Ureter (tissue), 1 donor: ENCODE results near the gene PAX5. TPM values are rescaled to one million over a fixed set of nuclear protein-coding genes. Genes with fewer than 3 reads are reported as not detected.

Experiments
- DNase-seq: peaks from one replicate; pipeline ENCODE4 v3.0.0-alpha.2; 2020; ENCODE audit warnings: low spot score
- total RNA-seq: library from RNA; stranded (reverse); gene quantifications from one replicate; pipeline ENCODE4 v1.2.4, GENCODE V29; 2023
- donor health status: DM: yes; HTN: yes; CAD: no.

PAX5 gene
- total RNA-seq, 1 donor from 2014 or later: not detected

DNA sequence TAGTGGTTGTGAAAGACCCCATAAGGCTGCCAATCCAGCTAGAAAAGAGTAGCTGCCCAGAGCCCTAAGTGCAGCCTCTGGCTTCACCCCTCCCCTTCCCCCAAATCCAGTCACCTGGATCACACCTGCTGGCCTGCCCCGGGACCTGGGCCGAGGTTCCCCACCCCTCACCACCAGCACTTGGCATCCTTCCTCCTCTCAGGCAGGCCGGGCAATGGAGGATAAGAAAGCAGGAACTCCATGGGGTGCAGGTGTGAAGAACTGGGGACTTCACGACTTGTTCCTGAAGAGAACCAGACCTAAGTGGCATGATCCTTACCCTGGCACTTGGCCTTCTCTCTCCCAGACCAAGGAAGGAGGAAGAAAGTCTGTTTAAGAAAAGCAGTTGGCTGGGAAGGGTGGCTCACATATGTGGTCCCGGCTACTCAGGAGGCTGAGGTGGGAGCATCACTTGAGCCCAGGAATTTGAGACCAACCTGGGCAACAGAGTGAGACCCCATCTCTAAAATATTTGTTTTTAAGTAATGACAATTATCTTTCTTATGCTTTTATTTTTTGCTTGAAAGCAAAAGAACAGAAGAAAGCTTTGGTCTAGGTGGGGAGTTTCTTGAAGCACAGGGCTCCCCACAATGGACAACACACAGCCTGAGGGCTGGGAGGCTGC lies 131.1 kb downstream of the PAX5 start:
- DNase-seq: no peak

DNA sequence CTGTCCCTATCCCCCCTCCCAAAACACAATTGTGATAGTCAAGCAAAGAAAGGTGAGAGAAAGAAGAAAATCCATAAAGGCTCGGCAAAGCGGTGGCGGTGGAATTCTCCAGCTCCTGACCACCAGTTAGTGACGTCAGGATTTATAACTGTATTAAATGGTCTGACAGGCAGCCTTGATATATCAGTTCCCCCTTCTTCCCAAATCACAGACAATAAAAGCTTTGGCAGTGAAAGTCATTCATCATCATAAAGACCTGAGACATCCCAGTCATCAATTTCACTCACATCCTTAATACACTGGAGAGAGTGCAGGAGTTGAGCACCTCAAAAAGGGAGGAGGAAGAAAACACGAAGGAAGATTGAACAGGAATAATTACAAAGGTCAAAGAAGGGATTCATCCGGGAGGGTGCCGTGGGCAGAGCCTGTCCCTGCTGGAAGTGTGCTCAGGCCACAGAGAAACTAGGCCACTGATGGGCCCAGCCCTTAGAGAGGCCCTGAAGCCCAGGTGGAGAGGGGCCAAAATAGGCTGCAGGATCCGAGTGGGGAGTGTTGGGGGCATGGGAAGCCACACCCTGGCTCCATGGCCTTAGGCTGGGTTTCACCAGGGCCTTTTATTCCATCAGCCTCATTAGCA lies 131.9 kb downstream of the PAX5 start:
- no peak for DNase-seq

DNA sequence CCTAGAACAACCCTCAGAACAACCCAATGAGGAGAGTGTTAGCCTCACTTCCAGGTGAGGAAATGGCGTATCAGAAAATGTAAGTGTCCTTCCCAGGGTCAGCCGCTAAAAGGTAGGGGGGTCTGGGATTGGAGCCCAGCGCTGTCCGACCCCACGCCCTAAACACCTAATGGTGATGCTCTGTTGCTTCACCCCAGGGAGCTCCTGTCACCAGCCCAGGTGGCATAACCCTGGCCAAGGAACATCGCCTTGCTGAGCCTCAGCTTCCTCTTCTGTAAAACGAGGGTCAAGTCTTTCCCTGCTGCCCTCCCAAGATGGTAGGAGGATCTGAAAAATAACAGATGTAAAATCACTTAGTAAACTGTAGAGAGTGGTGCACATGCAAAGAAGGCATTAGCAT lies 132.5 kb downstream of the PAX5 start:
- DNase-seq: no peak

DNA sequence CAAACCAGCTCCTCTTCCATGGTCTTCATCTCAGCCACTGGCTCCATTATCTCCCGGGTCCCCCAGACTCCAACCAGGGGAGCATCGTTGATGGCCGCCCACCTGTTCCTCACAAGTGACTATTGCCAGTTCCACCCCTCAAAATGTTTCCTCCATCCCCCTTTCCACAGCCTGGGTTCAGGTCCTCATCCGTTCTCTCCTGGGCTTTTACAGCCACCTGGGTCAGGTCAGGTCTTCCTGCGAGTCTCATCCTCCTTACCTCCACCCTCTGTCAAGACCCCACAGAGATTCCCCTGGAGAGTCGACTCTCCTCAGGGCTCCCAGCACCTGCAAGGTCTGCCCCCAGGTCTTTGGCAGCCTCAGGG lies 133.2 kb downstream of the PAX5 start:
- no peak for DNase-seq

DNA sequence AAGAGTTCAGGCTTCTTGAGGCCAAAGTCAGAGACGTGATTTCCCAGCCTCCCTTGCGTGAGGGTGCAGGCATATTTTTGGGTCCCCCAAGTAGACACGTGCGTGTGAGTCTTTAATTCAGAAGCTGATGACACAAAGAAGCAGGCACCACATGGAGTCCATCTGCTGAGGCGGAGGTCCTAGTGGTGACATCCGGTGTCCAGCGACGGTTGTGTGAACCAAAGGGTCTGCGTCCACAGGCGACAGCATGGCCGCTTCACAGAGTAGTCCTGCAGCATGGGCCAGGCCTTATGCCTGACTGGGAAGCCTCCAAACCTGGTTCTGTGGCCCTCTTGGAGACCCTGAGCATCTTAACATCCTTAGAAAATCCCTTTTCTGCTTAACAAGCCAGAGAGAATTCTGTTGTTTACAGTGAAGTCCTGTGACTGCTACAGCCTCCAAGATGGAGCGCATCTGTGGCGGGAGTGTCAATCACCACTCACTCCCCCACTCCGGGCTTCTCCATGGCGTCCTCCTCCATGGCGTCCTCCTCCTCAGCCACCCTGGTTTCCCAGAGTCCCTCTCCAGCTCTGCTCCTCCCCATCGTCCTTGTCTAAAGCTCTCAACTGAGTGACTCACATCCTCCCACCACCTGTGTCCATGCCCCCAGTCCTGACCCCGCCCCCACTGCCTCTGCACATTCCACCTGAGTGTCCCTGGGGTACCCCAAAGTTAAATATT lies 133.8 kb downstream of the PAX5 start:
- no peak for DNase-seq

DNA sequence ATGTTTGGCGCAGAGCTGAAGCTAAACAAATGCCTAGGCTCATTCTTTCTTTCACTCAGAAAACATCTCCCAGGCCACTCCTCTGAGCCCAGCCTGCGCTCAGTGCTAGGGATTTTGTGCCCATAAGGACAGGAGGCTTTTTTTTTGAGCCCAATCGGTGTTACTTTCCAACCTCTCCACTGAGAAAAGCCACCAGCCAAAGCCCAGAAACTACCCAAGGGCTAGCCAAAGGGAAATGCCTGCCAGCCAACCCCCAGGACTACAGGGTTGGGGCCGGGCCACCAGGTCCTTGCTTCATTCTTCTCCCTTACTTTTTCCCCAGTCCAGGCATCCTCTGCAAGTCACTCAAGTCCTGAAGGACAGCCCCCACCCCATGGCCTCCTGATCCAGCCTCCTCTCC lies 134.7 kb downstream of the PAX5 start:
- DNase-seq: no peak

DNA sequence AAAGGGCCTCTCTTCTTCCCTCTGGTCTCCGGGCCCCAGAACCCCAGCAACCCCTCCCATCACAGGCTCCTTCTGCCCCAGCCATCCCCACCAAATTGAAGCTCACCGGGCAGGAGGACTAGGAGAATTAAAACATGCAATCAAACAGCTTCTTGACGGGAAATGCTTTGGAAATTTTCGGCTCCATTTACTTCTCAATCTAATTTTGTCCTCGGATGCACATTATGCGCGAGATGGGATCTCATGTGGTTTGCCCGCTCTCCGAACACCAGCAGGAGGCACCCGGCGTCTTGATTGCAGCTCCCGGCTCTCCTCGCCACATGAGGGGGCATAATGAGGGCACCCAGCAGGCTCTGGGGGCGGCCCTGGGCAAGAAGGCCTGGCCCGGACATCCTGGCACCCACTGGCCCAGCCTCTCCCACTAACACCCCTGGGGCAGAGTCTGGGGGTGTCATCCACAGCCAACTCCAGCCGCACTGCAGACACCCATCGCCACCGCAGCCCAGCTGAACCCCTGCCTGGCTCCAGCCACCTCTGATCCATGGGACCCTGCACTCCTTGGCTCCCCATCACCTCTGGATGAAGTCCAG lies 135.5 kb downstream of the PAX5 start:
- DNase-seq: no peak

DNA sequence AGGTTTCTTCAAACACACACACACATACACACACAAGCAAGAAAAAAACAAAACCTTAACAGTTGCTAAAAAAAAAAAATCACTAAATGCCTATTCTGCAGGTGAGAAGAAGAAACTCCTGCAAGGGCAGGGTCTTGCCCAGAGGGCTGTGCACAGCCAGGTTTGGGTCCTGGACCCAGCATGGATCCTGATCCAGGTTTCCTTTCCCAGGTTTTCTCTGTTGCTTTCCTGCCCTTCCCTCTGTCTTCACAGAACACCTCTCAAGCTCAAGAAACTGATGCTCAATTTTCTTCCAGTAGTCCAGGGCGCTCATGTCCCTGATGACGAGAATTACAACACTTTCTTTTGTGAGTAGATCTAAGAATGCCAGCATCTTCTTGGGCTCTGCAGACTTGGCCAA lies 136.6 kb downstream of the PAX5 start:
- DNase-seq: no peak

DNA sequence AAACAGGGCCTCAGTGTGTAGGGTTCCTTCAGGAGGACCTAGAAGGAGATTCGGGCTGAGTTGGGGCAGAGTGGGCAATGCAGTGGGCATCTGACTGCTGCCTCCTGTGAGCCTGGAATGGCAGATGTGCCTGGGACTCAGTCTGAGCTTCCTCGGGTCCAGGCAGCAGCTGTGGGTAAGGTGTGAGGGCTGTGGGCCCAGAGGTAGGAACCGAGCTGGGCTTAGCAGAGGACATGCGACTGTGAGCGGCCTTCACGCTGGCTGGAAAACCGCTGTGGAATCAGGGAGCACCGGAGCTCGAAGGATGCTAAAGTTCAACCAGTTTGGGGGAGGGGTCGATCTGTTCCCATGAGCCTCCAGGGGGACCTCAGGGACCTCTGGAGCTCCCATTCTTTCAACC lies 137.0 kb downstream of the PAX5 start:
- DNase-seq: no peak

DNA sequence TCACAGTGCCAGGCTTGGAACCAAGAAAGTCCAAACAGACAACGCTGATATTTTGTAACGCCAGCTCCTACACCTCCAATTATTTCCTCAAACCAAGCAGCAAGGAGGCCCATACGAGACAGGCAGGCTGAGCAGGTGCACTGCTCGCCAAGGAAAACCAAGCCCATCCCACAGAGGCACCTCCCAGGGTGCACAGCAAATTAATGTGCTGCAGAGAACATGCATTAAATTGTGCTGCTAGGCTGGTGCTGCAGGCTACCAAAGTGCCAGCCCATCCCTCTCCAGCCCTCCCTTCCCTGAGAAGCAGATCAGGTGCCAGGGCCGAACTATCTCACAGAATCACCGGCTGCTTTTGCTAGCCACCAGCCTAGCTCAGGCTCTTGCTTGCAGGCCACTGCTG lies 137.8 kb downstream of the PAX5 start:
- DNase-seq: no peak

DNA sequence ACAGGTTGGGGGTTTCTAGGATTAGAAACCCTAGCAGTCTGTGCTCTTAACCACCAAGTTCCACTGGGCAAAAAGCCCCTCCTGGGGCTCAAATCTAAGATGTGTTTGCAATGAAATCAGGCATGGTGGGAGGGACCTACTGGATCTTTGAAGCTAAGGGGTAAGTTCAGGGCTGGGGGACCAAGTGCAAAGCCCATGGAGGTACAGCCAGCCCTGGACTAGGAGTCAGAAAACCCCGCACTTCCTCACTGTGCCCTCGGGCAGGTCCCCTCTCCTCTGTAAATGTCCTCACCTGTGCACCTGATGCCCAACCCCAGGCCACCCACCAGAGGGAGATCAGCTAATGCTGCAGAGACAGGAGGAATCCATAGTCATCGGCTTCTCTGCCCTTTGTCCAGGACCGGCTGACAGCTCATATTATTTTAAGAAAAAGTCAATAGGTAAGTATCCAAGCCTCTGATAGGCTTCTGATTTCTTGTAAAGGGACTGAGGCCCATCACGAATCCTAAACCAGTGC lies 138.3 kb downstream of the PAX5 start:
- no peak for DNase-seq

DNA sequence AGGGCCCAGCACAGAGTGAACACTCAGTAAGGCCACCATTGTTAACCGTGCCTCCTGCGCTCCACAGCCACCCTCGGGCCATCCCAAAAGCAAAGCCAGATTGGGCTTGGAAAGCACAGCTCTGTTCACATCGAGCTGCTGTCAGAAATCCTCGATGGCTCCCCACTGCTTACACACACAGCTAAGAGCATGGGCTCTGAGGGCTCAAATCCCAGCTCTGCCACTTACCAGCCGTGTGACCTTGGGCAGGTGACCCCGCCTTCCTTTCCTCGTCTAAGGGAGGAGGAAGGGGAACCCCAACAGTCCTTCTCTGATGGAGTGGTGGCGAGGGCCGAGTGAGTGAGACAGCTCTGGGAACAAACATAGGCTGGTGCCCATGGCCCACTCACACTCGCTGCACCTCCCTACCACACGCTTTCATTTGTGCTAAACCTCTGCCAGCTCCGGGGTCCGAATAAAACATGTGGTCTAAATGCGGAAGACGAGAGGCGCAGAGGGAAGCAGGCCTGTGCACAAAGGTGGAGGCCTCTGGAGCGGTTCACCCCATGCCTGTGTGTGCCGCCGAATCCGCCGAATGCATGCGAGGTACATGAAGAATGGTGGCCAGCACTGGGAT lies 139.3 kb downstream of the PAX5 start:
- no peak for DNase-seq

DNA sequence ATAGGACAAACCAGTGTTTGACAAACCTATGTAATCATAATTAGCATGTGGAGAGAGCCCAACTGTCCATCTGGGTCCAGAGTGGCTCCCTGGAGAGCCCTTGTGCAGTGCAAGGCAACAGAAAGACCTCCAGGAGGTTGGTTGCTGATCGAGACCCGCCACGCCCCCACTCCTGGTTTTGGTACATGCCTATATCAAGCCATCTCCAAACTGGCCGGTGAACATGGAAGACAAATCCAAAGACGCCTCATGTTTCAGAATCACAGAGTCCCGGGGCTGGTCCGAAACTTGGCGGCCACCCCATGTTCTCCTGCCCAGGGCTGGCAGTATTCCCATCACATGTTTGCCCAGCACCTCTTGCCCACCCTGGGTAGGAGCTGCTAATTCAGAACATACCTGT lies 140.2 kb downstream of the PAX5 start:
- no peak for DNase-seq

DNA sequence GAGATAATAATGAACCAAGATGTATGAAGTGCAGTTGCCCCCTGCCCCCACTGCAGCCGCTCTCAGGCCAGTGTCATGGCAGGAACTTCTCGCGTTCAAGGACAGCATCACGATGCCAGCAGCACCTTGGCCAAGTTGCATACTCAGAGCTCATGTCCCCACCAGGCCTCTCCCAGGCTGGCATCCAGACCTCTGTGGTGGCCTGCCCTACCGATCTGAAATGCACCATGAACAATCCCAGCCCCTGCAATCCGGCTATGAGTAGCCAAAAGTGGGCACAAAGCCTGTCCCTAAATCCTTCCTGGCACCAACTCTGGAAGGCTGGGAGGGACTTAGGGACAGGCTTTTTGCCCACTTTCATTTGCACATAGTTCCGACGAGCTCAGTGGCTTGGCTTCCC lies 140.9 kb downstream of the PAX5 start:
- DNase-seq: no peak

DNA sequence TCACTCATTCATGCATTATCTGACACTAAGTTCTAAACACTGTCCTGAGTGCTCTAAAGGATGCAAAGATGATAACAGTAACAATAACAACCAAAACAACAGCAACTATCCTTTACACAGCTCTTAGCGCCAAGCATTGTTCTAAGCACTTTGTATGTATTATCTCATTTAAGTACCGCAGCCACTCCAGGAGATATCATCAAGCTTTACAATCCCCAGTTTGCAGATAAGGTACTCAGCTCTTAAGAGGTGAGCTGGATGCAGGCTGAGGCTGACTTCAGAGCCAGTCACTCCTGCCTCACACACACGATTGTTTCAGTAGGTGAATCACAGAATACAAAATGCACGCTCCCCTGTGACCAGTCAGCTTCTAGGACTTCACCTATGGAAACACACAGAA lies 141.8 kb downstream of the PAX5 start:
- DNase-seq: no peak

DNA sequence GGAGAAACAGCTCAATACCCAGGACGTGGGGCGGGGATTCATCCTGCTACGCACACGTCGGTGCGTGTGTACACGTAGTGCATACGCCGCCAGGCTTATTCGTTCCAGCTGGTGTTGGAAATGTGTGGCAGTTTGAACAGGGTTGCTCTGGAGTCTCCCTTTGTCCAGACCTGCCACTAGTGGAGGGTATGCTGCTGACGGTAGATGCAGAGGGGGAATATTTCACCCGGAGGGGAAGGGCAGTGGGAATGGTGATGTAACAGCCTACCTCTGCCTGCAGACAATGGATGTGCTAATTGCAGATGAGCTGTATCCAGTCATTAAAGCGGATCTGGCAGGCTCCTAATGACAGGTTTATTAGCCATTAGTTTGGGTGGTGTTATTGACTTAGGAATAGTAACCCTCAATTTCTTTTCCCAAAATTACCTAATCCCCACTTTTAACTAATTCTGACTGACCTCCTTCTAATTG lies 142.7 kb downstream of the PAX5 start:
- DNase-seq: no peak

DNA sequence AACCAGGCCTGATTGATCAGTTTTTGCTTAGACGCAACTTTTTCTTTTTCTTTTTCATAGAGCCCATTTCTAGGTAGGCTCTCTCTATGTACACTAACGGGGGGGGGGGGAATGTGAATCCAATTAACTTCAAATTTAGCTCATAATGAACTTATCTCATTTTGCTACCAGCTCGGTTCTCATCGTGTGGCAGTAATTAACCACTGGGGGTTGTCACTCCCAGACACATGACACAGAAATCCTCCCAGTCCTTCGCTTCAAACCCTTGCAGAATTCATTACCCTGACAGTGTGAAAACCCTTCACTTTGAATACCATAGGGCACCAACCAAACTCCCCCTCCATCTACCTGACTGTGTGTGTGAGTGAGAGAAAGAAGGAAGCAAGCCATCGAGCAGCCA lies 144.2 kb downstream of the PAX5 start:
- no peak for DNase-seq

DNA sequence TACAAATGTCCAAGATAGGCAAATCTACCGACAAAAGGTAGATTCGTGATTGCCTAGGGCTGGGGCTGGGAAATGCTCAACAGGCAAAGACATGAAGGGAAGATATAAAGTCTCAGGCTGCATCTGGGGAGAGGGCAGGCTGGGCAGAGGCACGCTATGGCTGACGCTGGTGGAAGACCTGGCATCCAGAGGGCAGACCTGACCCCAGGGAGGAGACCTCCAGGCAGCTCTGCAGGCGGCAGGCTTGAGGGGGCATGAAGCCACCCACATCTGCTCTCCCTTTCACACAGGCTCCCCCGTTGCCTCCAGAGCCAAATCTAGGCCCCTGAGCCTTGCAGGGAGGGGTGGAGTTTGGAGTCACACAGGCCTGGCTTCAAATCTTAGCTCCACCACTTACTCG lies 145.5 kb downstream of the PAX5 start:
- no peak for DNase-seq

DNA sequence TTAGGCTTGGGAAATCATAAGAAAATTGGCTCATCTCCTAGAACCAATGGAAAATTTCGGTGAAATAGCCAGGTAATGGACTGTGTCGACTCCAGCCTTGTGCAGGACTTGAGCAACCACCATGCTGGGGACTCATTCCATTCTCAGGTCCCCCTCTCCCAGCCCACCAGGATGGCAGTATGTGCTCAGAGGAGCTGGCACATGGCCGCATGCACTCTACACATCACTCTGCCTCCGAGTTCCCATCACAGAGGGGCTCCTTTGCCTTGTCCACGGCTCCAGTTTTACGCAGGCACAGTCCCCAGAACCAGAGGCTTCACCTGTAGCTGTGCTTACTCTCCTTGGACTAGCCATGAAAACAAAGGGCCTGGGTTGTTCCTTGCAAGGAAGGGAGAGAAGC lies 149.3 kb downstream of the PAX5 start:
- DNase-seq: no peak

DNA sequence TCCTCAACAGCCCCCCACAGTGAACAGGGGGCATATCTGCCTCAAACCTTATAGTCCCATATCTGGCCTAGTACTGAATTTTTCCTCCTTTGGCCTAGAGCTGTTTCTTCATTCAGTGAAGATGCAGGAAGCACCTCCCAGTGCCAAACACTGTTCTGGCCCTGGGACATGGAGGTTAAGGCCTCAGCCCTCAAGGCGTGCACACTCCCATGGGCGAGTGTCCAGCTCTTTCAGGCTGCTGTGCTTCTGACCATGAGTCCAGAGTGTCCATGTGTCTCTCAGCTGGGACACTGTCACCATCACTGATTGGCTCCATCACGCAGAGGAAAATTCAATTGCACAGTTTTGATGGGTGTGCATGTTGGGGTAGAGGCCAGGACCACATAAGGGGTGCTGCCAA lies 151.5 kb downstream of the PAX5 start:
- no peak for DNase-seq

DNA sequence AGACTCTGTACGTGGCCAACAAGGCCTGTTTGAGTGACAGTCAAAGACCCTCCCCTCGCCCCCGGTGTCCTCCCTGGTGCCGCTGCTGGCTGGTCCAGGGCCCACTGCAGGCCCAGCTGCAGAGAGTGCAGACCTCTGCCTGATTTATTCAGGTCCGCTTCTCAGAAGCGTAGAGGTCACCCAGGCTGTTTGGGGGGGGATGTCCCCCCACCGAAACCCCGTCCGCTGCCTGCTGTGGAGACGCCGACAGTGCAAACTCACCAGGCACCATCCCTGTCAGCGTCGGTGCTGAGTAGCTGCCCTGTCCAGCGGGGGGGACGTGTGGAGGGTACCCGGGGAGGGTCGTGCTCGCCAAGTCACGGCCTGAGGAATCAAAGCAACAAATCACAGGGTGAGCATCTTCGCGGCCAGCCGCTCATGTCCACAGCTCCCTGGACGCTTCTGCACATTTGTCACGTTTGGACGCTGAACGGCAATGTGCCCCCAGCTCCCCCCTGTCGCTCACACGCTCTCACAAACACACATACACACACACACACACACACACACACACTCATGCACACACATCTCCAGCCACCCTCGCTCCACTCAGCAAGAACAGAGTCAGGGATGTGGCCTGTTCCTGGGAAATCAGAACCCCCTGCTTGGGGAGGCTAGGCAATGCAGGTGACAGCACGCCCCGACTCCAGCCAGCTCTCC lies 152.2 kb downstream of the PAX5 start:
- no peak for DNase-seq

DNA sequence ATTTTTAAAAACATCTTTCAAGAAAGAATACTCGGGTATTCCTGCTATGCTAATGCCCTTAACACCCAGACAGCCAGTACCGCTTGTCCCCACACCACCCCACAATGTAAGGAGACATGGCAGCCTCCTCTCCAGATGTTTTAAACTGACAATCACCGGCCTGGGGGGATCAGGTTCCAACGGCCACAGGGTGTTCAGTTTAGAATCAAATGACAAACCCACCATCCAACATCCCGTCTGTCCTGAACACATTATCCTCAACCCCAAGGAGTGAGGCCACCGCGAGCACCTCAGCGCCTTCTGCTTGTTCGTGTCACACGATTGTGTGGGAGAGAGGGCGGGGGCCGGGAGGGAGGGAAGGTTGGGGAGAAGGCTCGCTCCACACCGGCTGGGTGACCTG lies 152.8 kb downstream of the PAX5 start:
- no peak for DNase-seq
